Left ventricle myocardium inferior (tissue), 1 donor: ENCODE results near the gene RBMS2. TPM values are rescaled to one million over a fixed set of nuclear protein-coding genes. Genes with fewer than 3 reads are reported as not detected.

Source experiments
- DNase-seq: peaks from one replicate; pipeline ENCODE4 v3.0.0-alpha.2; 2020
- H3K27ac ChIP-seq: fragments of 200-600 bp; replicated peaks from 2 replicates; pipeline ENCODE4 v1.8.0; 2021
- H3K27me3 ChIP-seq: fragments of 200-600 bp; 2 replicates; pipeline ENCODE4 v1.8.0; 2021; ENCODE audit warnings: low read depth
- H3K36me3 ChIP-seq: fragments of 200-600 bp; 2 replicates; pipeline ENCODE4 v1.8.0; 2021
- H3K4me1 ChIP-seq: fragments of 200-600 bp; 2 replicates; pipeline ENCODE4 v1.8.0; 2021
- H3K4me3 ChIP-seq: fragments of 200-600 bp; 2 replicates; pipeline ENCODE4 v1.8.0; 2021; ENCODE audit warnings: mild to moderate bottlenecking, moderate library complexity
- H3K9me3 ChIP-seq: fragments of 200-600 bp; replicated peaks from 2 replicates; pipeline ENCODE4 v1.8.0; 2021
- CTCF ChIP-seq: fragments of 200-600 bp; IDR thresholded peaks from 2 replicates; pipeline ENCODE4 v1.8.0; 2021; ENCODE audit warnings: antibody characterized with exemption, mild to moderate bottlenecking, borderline replicate concordance
- intact Hi-C: fragments of 100-400 bp; cut with micrococcal nuclease; formaldehyde crosslinking; loops from one replicate; pipeline ENCODE4 v1.11.0; 2022
- total RNA-seq: library from RNA; stranded (reverse); fragmentation: NEBNext Ultra II Directional; extraction: Animal tissue kit (Norgen Biotek cat#: 25700); gene quantifications from one replicate; pipeline ENCODE4 v1.2.1, GENCODE V29; 2021
- donor health status: DM: no; HTN: yes; CAD: no; lungs with severe emphysema.

Gene RBMS2
- total RNA-seq, 1 donor from 2014 or later, result 33.2 TPM

GRCh38 chr12:56645201-56645716 is 123.6 kb downstream of the RBMS2 start:
- intact Hi-C loops, result loop anchor here (10.0 kb wide), 1 partner anchor 80 kb away; the partner anchor contains the start of gene NACA
- DNase-seq, result no peak
- TF ChIP-seq CTCF, result no peak
- Histone ChIP-seq H3K4me1 (peaks cover 62% of the 10 kb centered on the region), H3K4me3 (peak overlapping the region; percentile 87), H3K36me3 (peaks cover 49% of the 10 kb centered on the region), H3K27me3 (no peaks in the 10 kb centered on the region), H3K9me3 (no peaks in the 10 kb centered on the region), H3K27ac (peak overlapping the region; percentile 96)

Other genes starting within 250 kb of the RBMS2 start
- gene CS, start 221.5 kb upstream of the RBMS2 start, total RNA-seq, result 780 TPM
- 33.4 TPM for gene CNPY2, start 205.8 kb upstream of the RBMS2 start, total RNA-seq
- gene PAN2, start 187.8 kb upstream of the RBMS2 start, total RNA-seq, result 49.5 TPM
- not detected for gene IL23A, start 182.9 kb upstream of the RBMS2 start, total RNA-seq
- 34.9 TPM for gene STAT2, start 161.7 kb upstream of the RBMS2 start, total RNA-seq
- not detected for gene APOF, start 159.0 kb upstream of the RBMS2 start, total RNA-seq
- 2.2 TPM for gene TIMELESS, start 72.4 kb upstream of the RBMS2 start, total RNA-seq
- not detected for gene MIP, start 67.2 kb upstream of the RBMS2 start, total RNA-seq
- gene SPRYD4, start 53.2 kb upstream of the RBMS2 start, total RNA-seq, result 3.6 TPM
- 0.49 TPM for gene GLS2, start 33.7 kb upstream of the RBMS2 start, total RNA-seq
- gene BAZ2A, start 108.5 kb downstream of the RBMS2 start, total RNA-seq, result 39.1 TPM
- gene ATP5F1B, start 124.2 kb downstream of the RBMS2 start, total RNA-seq, result 3,068 TPM
- gene PTGES3, start 166.5 kb downstream of the RBMS2 start, total RNA-seq, result 136 TPM
- gene NACA, start 203.5 kb downstream of the RBMS2 start, total RNA-seq, result 477 TPM
- 2.7 TPM for gene PRIM1, start 230.5 kb downstream of the RBMS2 start, total RNA-seq
- gene HSD17B6, start 241.5 kb downstream of the RBMS2 start, total RNA-seq, result not detected